Effector memory CD8-positive, alpha-beta T cell (primary cell): ENCODE measurements around the gene CDK13.

Experiments
- ATAC-seq: fragments of 150-1000 bp; cut with Tn5 transposase; replicated peaks from 2 replicates; pipeline ENCODE4 v1.10.0; 2021; ENCODE audit warnings: mild to moderate bottlenecking, moderate library complexity
- DNase-seq, 3 experiments: peaks; one replicate each; pipeline ENCODE4 v3.0.0; 2021
- H3K27ac Mint-ChIP-seq, 2 donors: one replicate each; pipeline ENCODE4 v1.8.0; 2022; ENCODE audit warnings: mild to moderate bottlenecking in 2 of 2, mixed read lengths in 2 of 2, moderate library complexity in 2 of 2
- H3K27me3 Mint-ChIP-seq, 2 donors: one replicate each; pipeline ENCODE4 v1.8.0; 2022; ENCODE audit warnings: mixed read lengths in 2 of 2
- H3K36me3 Mint-ChIP-seq: one replicate; pipeline ENCODE4 v1.8.0; 2022; ENCODE audit warnings: mild to moderate bottlenecking, moderate library complexity, mixed read lengths; ENCODE audit not compliant: insufficient read depth
- H3K4me1 Mint-ChIP-seq, 2 donors: one replicate each; pipeline ENCODE4 v1.8.0; 2022; ENCODE audit warnings: low read depth in 2 of 2, mixed read lengths in 2 of 2
- H3K4me3 Mint-ChIP-seq, 2 donors: one replicate each; pipeline ENCODE4 v1.8.0; 2022; ENCODE audit warnings: mild to moderate bottlenecking in 2 of 2, mixed read lengths in 2 of 2, moderate library complexity in 2 of 2
- H3K9me3 Mint-ChIP-seq, 2 donors: one replicate each; pipeline ENCODE4 v1.8.0; 2022; ENCODE audit warnings: mixed read lengths in 2 of 2

Gene CDK13

DNA sequence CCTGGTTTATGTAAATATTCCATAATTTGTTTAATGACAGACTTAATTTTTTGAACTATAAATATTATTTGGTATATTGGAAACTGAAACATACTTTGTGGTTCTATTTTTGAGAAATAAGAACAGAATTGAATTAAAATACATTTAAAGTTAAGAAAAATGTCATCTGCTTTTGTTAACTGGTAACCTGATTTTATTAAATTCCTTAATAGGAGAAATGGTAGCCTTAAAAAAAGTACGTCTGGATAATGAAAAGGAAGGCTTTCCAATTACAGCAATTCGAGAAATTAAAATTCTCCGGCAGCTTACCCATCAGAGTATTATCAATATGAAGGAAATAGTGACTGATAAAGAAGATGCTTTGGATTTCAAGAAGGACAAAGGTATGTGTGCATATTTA lies 51.6 kb downstream of the CDK13 start:
- no peak for ATAC-seq
- Mint-ChIP-seq H3K4me1 (peaks cover 6 to 27% of the 10 kb centered on the region in 2 donors), H3K36me3 (peaks cover 62% of the 10 kb centered on the region)

DNA sequence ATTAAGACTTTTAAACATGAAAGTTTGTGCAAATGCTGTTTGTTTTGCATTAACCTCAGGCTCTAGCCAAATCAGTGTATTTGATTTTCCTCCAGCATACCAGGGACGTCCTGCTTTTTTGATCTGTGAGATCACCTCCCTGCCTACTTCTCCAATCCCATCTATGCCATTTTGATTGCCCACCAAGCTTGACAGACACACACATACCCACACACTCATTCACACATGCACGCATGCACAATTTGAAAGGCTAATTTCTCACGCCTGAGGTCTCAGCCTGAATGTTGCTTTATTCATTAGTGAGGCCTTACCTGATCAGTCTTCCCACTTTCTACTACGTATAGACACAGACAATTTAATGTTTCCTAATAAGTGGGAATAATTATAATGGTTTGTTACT lies 53.5 kb downstream of the CDK13 start:
- Mint-ChIP-seq H3K9me3 (no peaks in the 10 kb centered on the region), H3K27ac (peak overlapping the region; percentile 30 to 90), H3K4me1 (peaks cover 6 to 23% of the 10 kb centered on the region in 2 donors), H3K27me3 (no peaks in the 10 kb centered on the region), H3K36me3 (peaks cover 57% of the 10 kb centered on the region), H3K4me3 (no peak overlapping the region)
- no peak for ATAC-seq
- DNase-seq: no peak

More for the DNA sequence above, 51.6 kb downstream of the CDK13 start:
- no peak for DNase-seq
- H3K27me3 Mint-ChIP-seq: no peaks in the 10 kb centered on the region
- no peak overlapping the region for H3K4me3 Mint-ChIP-seq
- H3K27ac Mint-ChIP-seq: peak overlapping the region in 1 of 2 donors; percentile 20
- H3K9me3 Mint-ChIP-seq: no peaks in the 10 kb centered on the region

DNA sequence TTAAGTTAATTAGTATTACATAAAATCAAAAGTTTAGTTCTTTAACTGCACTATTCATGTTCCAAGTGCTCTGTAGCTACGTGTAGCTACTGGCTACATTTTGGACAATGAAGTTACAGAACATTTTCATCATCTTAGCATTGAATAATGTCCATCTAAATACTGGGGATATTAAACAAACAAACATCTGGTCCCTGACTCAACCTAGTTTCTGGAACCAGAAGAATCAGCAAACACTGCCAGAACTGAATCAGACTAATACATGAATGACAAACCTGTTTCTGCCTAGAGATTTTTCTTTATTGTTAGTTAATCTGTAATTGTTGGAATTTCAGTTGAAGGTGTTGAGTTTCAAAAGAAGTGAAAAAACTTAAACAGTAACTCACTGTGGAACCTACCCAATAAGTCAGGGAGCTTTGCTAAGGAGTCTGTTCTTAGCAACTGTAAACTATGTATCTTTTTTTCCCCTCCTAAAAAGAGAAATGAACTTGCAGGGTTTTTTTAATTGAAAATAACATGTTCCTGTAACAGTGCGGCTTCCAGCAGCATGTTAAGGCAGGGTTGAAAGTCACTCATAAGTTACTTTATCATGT lies 58.3 kb downstream of the CDK13 start:
- no peak for ATAC-seq
- DNase-seq: no peak
- H3K27me3 Mint-ChIP-seq: no peaks in the 10 kb centered on the region
- no peak overlapping the region for H3K4me3 Mint-ChIP-seq
- peaks cover 6 to 20% of the 10 kb centered on the region in 2 donors for H3K4me1 Mint-ChIP-seq
- H3K36me3 Mint-ChIP-seq: peaks cover 40% of the 10 kb centered on the region
- H3K27ac Mint-ChIP-seq: peak overlapping the region in 1 of 2 donors; percentile 36
- H3K9me3 Mint-ChIP-seq: no peaks in the 10 kb centered on the region

- Mint-ChIP-seq H3K4me3 (no peak overlapping the region), H3K27ac (no peak overlapping the region), H3K27me3 (no peaks in the 10 kb centered on the region), H3K36me3 (peaks cover 39% of the 10 kb centered on the region), H3K9me3 (no peaks in the 10 kb centered on the region), H3K4me1 (peaks cover 6 to 16% of the 10 kb centered on the region in 2 donors)
- DNase-seq (no peak), ATAC-seq (no peak)
Measured at GRCh38 chr7:40009301-40009700, 59.2 kb downstream of the CDK13 start.

DNA sequence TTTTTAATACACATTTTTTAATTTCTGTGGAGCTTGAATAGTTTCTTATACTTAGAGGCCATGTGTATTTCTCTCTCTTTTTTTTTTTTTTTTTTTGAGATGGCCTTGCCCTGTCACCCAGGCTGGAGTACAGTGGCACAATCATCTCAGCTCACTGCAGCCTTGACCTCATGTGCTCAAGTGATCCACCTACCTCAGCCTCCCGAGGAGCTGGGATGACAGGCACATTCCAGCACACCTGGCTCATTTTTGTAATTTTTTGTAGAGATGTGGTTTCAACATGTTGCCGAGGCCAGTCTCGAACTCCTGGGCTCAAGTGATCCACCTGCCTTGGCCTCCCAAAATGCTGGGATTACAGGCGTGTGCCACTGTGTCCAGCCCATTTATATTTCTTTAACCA lies 64.3 kb downstream of the CDK13 start:
- ATAC-seq (no peak), DNase-seq (no peak)
- Mint-ChIP-seq H3K4me1 (peaks cover 12 to 28% of the 10 kb centered on the region in 2 donors), H3K9me3 (no peaks in the 10 kb centered on the region), H3K27ac (no peak overlapping the region), H3K27me3 (no peaks in the 10 kb centered on the region), H3K4me3 (no peak overlapping the region), H3K36me3 (peaks cover 41% of the 10 kb centered on the region)

- ATAC-seq: no peak
- peak overlapping the region; percentile 0 to 80 for H3K27ac Mint-ChIP-seq
- no peaks in the 10 kb centered on the region for H3K9me3 Mint-ChIP-seq
- H3K4me1 Mint-ChIP-seq: peaks cover 10 to 32% of the 10 kb centered on the region in 2 donors
- no peak for DNase-seq
- H3K4me3 Mint-ChIP-seq: no peak overlapping the region
- H3K27me3 Mint-ChIP-seq: no peaks in the 10 kb centered on the region
- H3K36me3 Mint-ChIP-seq: peaks cover 42% of the 10 kb centered on the region
Measured at GRCh38 chr7:40015790-40016296, 65.8 kb downstream of the CDK13 start.

DNA sequence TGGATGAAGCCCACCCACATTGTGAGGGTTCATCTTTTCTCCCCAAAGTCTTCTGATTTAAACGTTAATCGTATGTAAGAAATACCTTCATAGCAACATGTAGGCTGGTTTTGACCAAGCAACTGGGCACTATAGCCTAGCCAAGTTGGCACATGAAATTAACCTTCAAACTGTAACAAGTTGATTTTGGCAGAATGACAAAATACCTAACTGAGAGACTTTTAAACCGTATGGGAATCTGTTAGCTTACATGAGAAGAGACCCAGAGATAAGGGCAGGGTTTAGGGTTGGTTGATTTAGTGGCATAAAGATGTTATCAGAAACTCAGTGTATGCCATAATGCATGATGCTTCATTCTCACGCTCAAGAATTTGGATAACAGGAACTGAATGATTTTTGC lies 69.5 kb downstream of the CDK13 start:
- peaks cover 39% of the 10 kb centered on the region for H3K36me3 Mint-ChIP-seq
- no peaks in the 10 kb centered on the region for H3K27me3 Mint-ChIP-seq
- ATAC-seq (no peak), DNase-seq (no peak)
- no peaks in the 10 kb centered on the region for H3K9me3 Mint-ChIP-seq
- H3K27ac Mint-ChIP-seq: no peak overlapping the region
- H3K4me1 Mint-ChIP-seq: peaks cover 9 to 33% of the 10 kb centered on the region in 2 donors
- H3K4me3 Mint-ChIP-seq: no peak overlapping the region

DNA sequence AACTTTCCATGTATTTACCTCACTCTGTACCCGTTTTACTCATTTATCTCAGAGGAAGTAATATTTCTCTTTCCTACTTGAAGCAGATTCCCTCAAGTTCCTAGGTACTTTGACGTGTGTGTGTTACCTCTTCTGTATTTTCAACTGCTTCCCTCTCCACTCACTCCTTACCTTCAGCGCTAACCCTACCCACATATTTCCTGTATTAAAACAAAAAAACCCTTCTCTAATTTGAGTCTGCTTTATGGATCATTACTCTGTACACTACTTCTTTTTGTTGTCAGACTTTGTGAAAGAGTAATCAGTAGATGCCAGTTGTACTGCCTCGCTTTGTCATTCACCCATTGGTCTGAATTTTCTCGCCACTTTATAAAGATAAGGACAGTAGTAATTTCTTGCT lies 74.0 kb downstream of the CDK13 start:
- DNase-seq: no peak
- ATAC-seq: no peak
- Mint-ChIP-seq H3K27ac (peak overlapping the region; percentile 9 to 71), H3K36me3 (peaks cover 42% of the 10 kb centered on the region), H3K27me3 (no peaks in the 10 kb centered on the region), H3K4me3 (no peak overlapping the region), H3K9me3 (no peaks in the 10 kb centered on the region), H3K4me1 (peaks cover 6 to 23% of the 10 kb centered on the region in 2 donors)

DNA sequence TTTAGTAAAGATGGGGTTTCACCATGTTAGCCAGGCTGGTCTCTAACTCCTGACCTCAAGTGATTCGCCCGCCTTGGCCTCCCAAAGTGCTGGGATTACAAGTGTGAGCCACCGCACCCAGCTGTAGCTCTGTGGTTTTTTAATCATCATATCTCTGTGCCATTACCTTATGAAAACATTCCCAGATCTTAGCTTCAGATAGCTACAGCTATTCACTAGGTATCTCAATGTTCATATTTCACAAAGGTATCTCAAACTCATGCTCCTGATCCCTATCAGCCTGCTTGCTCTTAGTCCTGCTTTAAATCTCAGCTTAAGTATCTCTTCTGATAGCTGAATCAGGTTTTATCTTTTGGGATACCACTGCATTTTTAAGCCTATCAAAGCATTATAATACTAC lies 74.8 kb downstream of the CDK13 start:
- Mint-ChIP-seq H3K4me1 (peaks cover 6 to 23% of the 10 kb centered on the region in 2 donors), H3K36me3 (peaks cover 50% of the 10 kb centered on the region), H3K27me3 (no peaks in the 10 kb centered on the region), H3K4me3 (no peak overlapping the region), H3K27ac (peak overlapping the region in 1 of 2 donors; percentile 9), H3K9me3 (no peaks in the 10 kb centered on the region)
- DNase-seq: no peak
- no peak for ATAC-seq

- H3K9me3 Mint-ChIP-seq: no peaks in the 10 kb centered on the region
- DNase-seq (no peak), ATAC-seq (no peak)
- H3K4me3 Mint-ChIP-seq: no peak overlapping the region
- H3K27ac Mint-ChIP-seq: no peak overlapping the region
- peaks cover 51% of the 10 kb centered on the region for H3K36me3 Mint-ChIP-seq
- H3K4me1 Mint-ChIP-seq: peaks cover 12 to 26% of the 10 kb centered on the region in 2 donors
- H3K27me3 Mint-ChIP-seq: no peaks in the 10 kb centered on the region
Measured at GRCh38 chr7:40027545-40027944, 77.5 kb downstream of the CDK13 start.

DNA sequence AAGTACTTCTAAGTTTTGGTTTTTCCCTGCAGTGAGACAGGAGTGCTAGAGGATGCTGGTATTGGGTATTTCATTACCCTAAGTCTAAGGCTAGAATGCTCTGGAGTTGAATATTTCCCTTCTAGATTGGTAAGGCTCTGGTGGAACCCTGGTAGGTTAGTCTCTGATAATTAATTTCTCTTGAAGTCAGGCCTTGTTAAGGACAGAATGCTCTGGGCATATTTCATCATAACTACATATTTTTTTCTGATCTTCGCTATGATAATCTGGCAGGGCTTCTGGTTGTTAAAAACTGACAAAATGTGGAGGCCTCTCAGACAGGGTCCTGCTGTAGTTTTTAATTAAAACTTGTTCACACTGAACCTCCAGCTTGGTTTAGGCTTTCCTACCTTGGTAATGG lies 83.8 kb downstream of the CDK13 start:
- no peaks in the 10 kb centered on the region for H3K27me3 Mint-ChIP-seq
- DNase-seq (no peak), ATAC-seq (no peak)
- peaks cover 29% of the 10 kb centered on the region for H3K36me3 Mint-ChIP-seq
- peaks cover 16 to 31% of the 10 kb centered on the region in 2 donors for H3K4me1 Mint-ChIP-seq
- no peak overlapping the region for H3K4me3 Mint-ChIP-seq
- H3K27ac Mint-ChIP-seq: peak overlapping the region; percentile 36
- no peaks in the 10 kb centered on the region for H3K9me3 Mint-ChIP-seq

GRCh38 chr7:40041456-40041855 lies 91.4 kb downstream of the CDK13 start:
- no peaks in the 10 kb centered on the region for H3K27me3 Mint-ChIP-seq
- no peak overlapping the region for H3K27ac Mint-ChIP-seq
- DNase-seq (no peak), ATAC-seq (no peak)
- H3K9me3 Mint-ChIP-seq: no peaks in the 10 kb centered on the region
- peaks cover 7 to 19% of the 10 kb centered on the region in 2 donors for H3K4me1 Mint-ChIP-seq
- H3K4me3 Mint-ChIP-seq: no peak overlapping the region
- peaks cover 35% of the 10 kb centered on the region for H3K36me3 Mint-ChIP-seq

GRCh38 chr7:40043164-40043563 lies 93.1 kb downstream of the CDK13 start:
- Mint-ChIP-seq H3K4me1 (peaks cover 4 to 12% of the 10 kb centered on the region in 2 donors), H3K4me3 (no peak overlapping the region), H3K9me3 (no peaks in the 10 kb centered on the region), H3K36me3 (peaks cover 35% of the 10 kb centered on the region), H3K27me3 (no peaks in the 10 kb centered on the region), H3K27ac (no peak overlapping the region)
- ATAC-seq (no peak), DNase-seq (no peak)

DNA sequence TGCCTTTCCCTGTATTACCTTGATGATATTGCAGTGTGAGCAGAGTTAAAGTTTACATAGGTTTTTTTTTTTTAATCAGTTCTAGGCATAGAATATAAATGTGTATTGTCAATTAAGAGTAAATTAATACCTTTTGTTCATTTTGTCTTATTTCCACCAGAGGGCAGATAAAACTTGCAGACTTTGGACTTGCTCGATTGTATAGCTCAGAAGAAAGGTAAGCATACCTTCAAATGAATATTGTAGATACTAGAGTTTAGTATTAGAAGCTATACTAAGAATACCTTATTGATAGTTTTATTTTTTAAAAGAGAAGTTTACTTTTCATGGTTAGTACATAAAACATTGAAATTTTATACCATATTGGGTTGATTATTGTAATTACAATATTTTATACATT lies 97.6 kb downstream of the CDK13 start:
- Mint-ChIP-seq H3K36me3 (peaks cover 39% of the 10 kb centered on the region), H3K27ac (no peak overlapping the region), H3K9me3 (no peaks in the 10 kb centered on the region), H3K27me3 (no peaks in the 10 kb centered on the region), H3K4me1 (peaks cover 5 to 8% of the 10 kb centered on the region in 2 donors), H3K4me3 (no peak overlapping the region)
- ATAC-seq (no peak), DNase-seq (no peak)
